ENCODE measurements around the gene RBMX2. TPM values are rescaled to one million over a fixed set of nuclear protein-coding genes. Genes with fewer than 3 reads are reported as not detected.
"Not testable (repeated sequence)": the region's sequence is repeated elsewhere in the genome, so short reads cannot be mapped to it uniquely, and the experiment has no call there.

RBMX2 gene
- total and polyA plus RNA-seq, 2 of the 4 experiments (the other 2 are of a cell fraction), result 8.8 to 11.4 TPM

DNA sequence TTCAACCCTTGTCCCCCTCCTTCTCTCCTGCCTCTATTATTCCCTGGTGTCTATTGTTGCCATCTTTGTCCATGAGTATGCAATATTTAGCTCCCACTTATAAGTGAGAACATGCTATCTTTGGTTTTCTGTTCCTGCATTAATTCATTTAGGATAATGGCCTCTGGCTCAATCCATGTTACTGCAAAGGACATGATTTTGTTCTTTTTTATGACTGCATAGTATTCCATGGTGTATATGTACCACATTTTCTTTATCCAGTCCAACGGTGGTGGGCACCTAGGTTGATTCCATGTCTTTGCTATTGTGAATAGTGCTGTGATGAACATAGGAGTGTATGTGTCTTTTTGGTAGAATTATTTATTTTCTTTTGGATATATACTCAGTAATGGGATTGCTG, 49.7 kb upstream of the RBMX2 start:
- H3K79me1 ChIP-seq (ENCODE audit: low read depth in 1 of 2, low read length in 2 of 2); H3K9me3 ChIP-seq (ENCODE audit: control insufficient read depth, insufficient read depth, low read length); H2AK5ac ChIP-seq (ENCODE audit: low read depth, low read length); H2AK9ac ChIP-seq (replicated peaks; ENCODE audit: low read depth, low read length, poor library complexity); H2AFZ ChIP-seq (replicated peaks; ENCODE audit: low read length, poor library complexity); H3K56ac ChIP-seq (ENCODE audit: extremely low read depth, insufficient read depth, low read length); H4K5ac ChIP-seq (ENCODE audit: low read depth, low read length); H4K91ac ChIP-seq (ENCODE audit: insufficient read depth, low read depth, low read length); H2BK20ac ChIP-seq (ENCODE audit: low read depth, low read length); H3K14ac ChIP-seq (replicated peaks; ENCODE audit: low read depth, low read length); H3K27me3 ChIP-seq (ENCODE audit: control insufficient read depth, insufficient read depth, low read length); BruUV-seq (replicated peaks); H3K4me1 ChIP-seq (ENCODE audit: control insufficient read depth, insufficient read depth, low read length); H3K4me3 ChIP-seq (ENCODE audit: insufficient read depth, low read depth, low read length); H3K36me3 ChIP-seq (ENCODE audit: control insufficient read depth, insufficient read depth, low read length); H3K23ac ChIP-seq (ENCODE audit: low read depth, low read length); H3K4me2 ChIP-seq (ENCODE audit: low read depth, low read length); DNase-seq; dilution Hi-C loops (cut with HindIII; ENCODE audit: low sequenced_read_pairs, unreplicated experiment); H4K8ac ChIP-seq (ENCODE audit: low read depth in 2 of 2, low read length in 2 of 2); POLR2A ChIA-PET (ENCODE audit: unreplicated experiment); ATAC-seq (ENCODE audit: low read depth); H4K20me1 ChIP-seq (ENCODE audit: insufficient read depth, low read length); H3K27ac ChIP-seq (ENCODE audit: insufficient read depth, low read length); H2BK5ac ChIP-seq (ENCODE audit: low read depth, low read length, poor library complexity, severe bottlenecking); in situ Hi-C loops (cut with MboI; ENCODE audit: low sequenced_read_pairs); CTCF ChIA-PET; H2BK15ac ChIP-seq (ENCODE audit: low read depth, low read length); H3K18ac ChIP-seq (ENCODE audit: low read depth, low read length); intact Hi-C loops (cut with micrococcal nuclease); H3K9ac ChIP-seq (ENCODE audit: low read depth, low read length); H3K4ac ChIP-seq (ENCODE audit: low read depth, low read length); H3K9me1 ChIP-seq (ENCODE audit: insufficient read depth, low read length); H2BK120ac ChIP-seq (ENCODE audit: low read depth, low read length): not testable (repeated sequence)
- WGBS, 2 experiments (ENCODE audit: extremely low coverage in 2 of 2, insufficient read length in 1 of 2), result no CpG with 5 or more reads among the region's 1 CpG
